Astrocyte (in vitro differentiated cells and primary cell): Measurements from ENCODE around the gene TCP11. TPM values are rescaled to one million over a fixed set of nuclear protein-coding genes. Genes with fewer than 3 reads are reported as not detected.

Experiments
- DNase-seq: peaks from one replicate; pipeline ENCODE4 v3.0.0-alpha.2; 2010; ENCODE audit warnings: low read depth
- FAIRE-seq: peaks from 2 replicates; lab custom pipeline; 2011; peaks lifted over from hg19 to GRCh38; lab: Jason Lieb, UNC
- H2AFZ ChIP-seq: 2 replicates; pipeline ENCODE4 v1.6.0; 2012; ENCODE audit warnings: low read depth, low read length, inconsistent platforms
- H3K27ac ChIP-seq: 2 replicates; pipeline ENCODE4 v1.5.1; 2011; ENCODE audit warnings: low read depth, low read length, inconsistent platforms
- H3K27me3 ChIP-seq: 2 replicates; pipeline ENCODE4 v1.6.0; 2011; ENCODE audit warnings: low read length, inconsistent platforms; ENCODE audit not compliant: insufficient read depth
- H3K36me3 ChIP-seq: 2 replicates; pipeline ENCODE4 v1.5.1; 2011; ENCODE audit warnings: low read length, inconsistent platforms; ENCODE audit not compliant: insufficient read depth
- H3K4me1 ChIP-seq: 2 replicates; pipeline ENCODE4 v1.5.1; 2011; ENCODE audit warnings: low read length, inconsistent platforms; ENCODE audit not compliant: insufficient read depth
- H3K4me2 ChIP-seq: 2 replicates; pipeline ENCODE4 v1.6.0; 2012; ENCODE audit warnings: low read length, inconsistent platforms
- H3K4me3 ChIP-seq: 2 replicates; pipeline ENCODE4 v1.5.1; 2011; ENCODE audit warnings: low read depth, mild to moderate bottlenecking, low read length, inconsistent platforms; ENCODE audit not compliant: insufficient read depth
- H3K79me2 ChIP-seq: 2 replicates; pipeline ENCODE4 v1.6.0; 2012; ENCODE audit warnings: mild to moderate bottlenecking, low read length, inconsistent platforms; ENCODE audit not compliant: insufficient read depth
- H3K9ac ChIP-seq: 2 replicates; pipeline ENCODE4 v1.6.0; 2012; ENCODE audit warnings: mild to moderate bottlenecking, low read length, inconsistent platforms
- H3K9me3 ChIP-seq: 2 replicates; pipeline ENCODE4 v1.5.1; 2012; ENCODE audit warnings: low read depth, mild to moderate bottlenecking, low read length, inconsistent platforms; ENCODE audit not compliant: insufficient read depth
- H4K20me1 ChIP-seq: 2 replicates; pipeline ENCODE4 v1.6.0; 2012; ENCODE audit warnings: low read length, inconsistent platforms; ENCODE audit not compliant: insufficient read depth
- H3K27ac Mint-ChIP-seq: one replicate; pipeline ENCODE4 v1.8.0; 2021; ENCODE audit warnings: mild to moderate bottlenecking, mixed read lengths; ENCODE audit not compliant: unreplicated experiment
- H3K27me3 Mint-ChIP-seq: one replicate; pipeline ENCODE4 v1.8.0; 2021; ENCODE audit warnings: low read depth, mixed read lengths; ENCODE audit not compliant: unreplicated experiment
- H3K36me3 Mint-ChIP-seq: one replicate; pipeline ENCODE4 v1.8.0; 2021; ENCODE audit warnings: low read depth, mixed read lengths; ENCODE audit not compliant: unreplicated experiment
- H3K4me1 Mint-ChIP-seq: one replicate; pipeline ENCODE4 v1.8.0; 2021; ENCODE audit warnings: low read depth, mixed read lengths; ENCODE audit not compliant: unreplicated experiment
- H3K4me3 Mint-ChIP-seq: one replicate; pipeline ENCODE4 v1.8.0; 2021; ENCODE audit warnings: mild to moderate bottlenecking, moderate library complexity, mixed read lengths; ENCODE audit not compliant: unreplicated experiment
- H3K9me3 Mint-ChIP-seq: one replicate; pipeline ENCODE4 v1.8.0; 2021; ENCODE audit warnings: mild to moderate bottlenecking, mixed read lengths; ENCODE audit not compliant: unreplicated experiment
- EZH2 ChIP-seq: IDR thresholded peaks from 2 replicates; pipeline ENCODE4 v1.6.1; 2012; ENCODE audit warnings: mild to moderate bottlenecking, low read length, inconsistent platforms; ENCODE audit not compliant: insufficient read depth
- total RNA-seq: library from RNA; stranded (reverse); gene quantifications from 2 replicates; pipeline ENCODE4 v1.2.1, GENCODE V29; 2021
- TF ChIP-seq, protein P1 (sequence below): IDR thresholded peaks from 2 replicates; pipeline ENCODE4 v1.5.1; 2011; ENCODE audit warnings: low read depth, mild to moderate bottlenecking, inconsistent platforms, low read length, moderate library complexity; ENCODE audit not compliant: insufficient read depth

TCP11 gene
- total RNA-seq, 1 donor from 2014 or later = not detected

DNA sequence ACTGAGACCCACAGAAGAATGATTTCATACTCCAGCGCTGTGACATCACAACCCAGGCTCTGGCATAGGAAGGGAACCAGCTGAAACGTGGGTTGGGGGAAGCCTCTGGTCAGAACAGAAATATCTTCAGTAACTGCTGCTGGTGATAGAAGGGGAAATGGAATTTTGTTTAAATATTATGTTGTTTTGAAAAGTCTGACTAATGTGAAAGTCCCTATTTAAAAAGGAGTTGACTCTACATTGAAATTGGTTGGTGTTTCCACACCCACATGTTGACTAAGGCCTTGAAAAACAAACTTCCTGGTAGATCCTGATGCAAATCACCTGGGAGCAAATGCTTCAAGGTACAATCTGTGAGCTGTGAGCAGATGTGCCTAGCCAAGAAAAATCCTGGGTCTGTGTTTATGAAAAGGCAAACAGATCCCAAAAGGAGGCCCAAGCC, 24.5 kb upstream of the TCP11 start:
- H3K27ac ChIP-seq = no peak overlapping the region
- H3K4me1 ChIP-seq = peaks cover 11% of the 10 kb centered on the region
- Mint-ChIP-seq H3K4me1 (peaks cover 2% of the 10 kb centered on the region), H3K27me3 (peaks cover 24% of the 10 kb centered on the region), H3K9me3 (no peaks in the 10 kb centered on the region), H3K36me3 (peaks cover 2% of the 10 kb centered on the region), H3K27ac (no peak overlapping the region), H3K4me3 (no peak overlapping the region)
- no peaks in the 10 kb centered on the region for H3K36me3 ChIP-seq
- H3K9me3 ChIP-seq = no peaks in the 10 kb centered on the region
- no peak overlapping the region for H3K4me2 ChIP-seq
- H3K4me3 ChIP-seq = no peak overlapping the region
- H2AFZ ChIP-seq = no peak overlapping the region
- no peak for FAIRE-seq
- H3K27me3 ChIP-seq = no peaks in the 10 kb centered on the region
- no peaks in the 10 kb centered on the region for H4K20me1 ChIP-seq
- no peaks in the 10 kb centered on the region for H3K79me2 ChIP-seq
- TF ChIP-seq, protein P1, sequence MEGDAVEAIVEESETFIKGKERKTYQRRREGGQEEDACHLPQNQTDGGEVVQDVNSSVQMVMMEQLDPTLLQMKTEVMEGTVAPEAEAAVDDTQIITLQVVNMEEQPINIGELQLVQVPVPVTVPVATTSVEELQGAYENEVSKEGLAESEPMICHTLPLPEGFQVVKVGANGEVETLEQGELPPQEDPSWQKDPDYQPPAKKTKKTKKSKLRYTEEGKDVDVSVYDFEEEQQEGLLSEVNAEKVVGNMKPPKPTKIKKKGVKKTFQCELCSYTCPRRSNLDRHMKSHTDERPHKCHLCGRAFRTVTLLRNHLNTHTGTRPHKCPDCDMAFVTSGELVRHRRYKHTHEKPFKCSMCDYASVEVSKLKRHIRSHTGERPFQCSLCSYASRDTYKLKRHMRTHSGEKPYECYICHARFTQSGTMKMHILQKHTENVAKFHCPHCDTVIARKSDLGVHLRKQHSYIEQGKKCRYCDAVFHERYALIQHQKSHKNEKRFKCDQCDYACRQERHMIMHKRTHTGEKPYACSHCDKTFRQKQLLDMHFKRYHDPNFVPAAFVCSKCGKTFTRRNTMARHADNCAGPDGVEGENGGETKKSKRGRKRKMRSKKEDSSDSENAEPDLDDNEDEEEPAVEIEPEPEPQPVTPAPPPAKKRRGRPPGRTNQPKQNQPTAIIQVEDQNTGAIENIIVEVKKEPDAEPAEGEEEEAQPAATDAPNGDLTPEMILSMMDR = no peak
- no peak for TF ChIP-seq EZH2
- DNase-seq = no peak
- H3K9ac ChIP-seq = no peak overlapping the region

DNA sequence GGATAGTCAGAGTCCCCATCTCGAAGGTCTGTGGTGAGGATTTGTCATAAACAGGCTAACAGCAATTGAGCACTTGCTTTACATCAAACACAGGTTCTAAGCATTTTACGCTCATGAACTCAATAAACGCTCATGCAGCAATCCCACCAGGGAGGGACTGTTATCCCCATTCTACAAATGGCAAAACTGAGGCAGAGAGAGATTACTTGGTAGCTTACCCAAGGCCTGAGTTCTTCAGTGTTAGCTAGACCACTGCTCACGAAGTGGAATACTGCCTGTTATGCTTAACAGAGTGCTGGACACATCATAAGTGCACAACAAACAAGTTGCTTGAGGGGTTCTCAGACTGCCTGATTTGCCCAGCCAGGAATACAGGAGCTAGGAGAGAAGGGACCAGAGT, 23.7 kb upstream of the TCP11 start:
- no peak overlapping the region for H3K27ac Mint-ChIP-seq
- H3K27me3 Mint-ChIP-seq = peaks cover 24% of the 10 kb centered on the region
- no peak for FAIRE-seq
- H3K4me3 ChIP-seq = no peak overlapping the region
- no peaks in the 10 kb centered on the region for H3K27me3 ChIP-seq
- H3K36me3 Mint-ChIP-seq = peaks cover 2% of the 10 kb centered on the region
- peaks cover 3% of the 10 kb centered on the region for H3K4me1 ChIP-seq
- H3K27ac ChIP-seq = no peak overlapping the region
- H3K79me2 ChIP-seq = no peaks in the 10 kb centered on the region
- no peaks in the 10 kb centered on the region for H4K20me1 ChIP-seq
- H2AFZ ChIP-seq = no peak overlapping the region
- no peaks in the 10 kb centered on the region for H3K36me3 ChIP-seq
- no peak for TF ChIP-seq EZH2
- TF ChIP-seq, protein P1 = no peak
- H3K4me1 Mint-ChIP-seq = peaks cover 2% of the 10 kb centered on the region
- no peaks in the 10 kb centered on the region for H3K9me3 Mint-ChIP-seq
- no peak for DNase-seq
- H3K4me3 Mint-ChIP-seq = no peak overlapping the region
- no peaks in the 10 kb centered on the region for H3K9me3 ChIP-seq
- H3K4me2 ChIP-seq = no peak overlapping the region
- no peak overlapping the region for H3K9ac ChIP-seq

DNA sequence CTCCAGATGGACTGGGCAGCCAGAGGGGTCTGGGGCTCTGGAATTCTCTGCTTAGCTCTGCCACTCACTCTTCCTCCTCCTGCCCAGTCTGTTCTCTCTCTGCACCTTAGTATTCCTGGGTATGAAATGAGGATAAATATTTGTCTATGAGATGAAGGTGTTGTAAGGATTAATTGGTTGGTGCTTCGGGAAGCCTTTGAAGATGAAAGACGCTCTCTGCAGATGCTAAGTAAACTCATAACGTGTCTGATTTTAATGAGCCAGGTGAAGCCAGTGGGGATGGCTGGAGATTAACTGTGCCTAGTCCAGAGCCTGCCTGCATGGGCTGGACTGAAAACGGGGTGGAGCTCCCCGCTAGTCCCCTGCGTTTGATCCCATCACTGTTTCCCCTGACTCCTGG, 23.1 kb upstream of the TCP11 start:
- TF ChIP-seq EZH2 = no peak
- TF ChIP-seq, protein P1 = no peak
- H2AFZ ChIP-seq = no peak overlapping the region
- no peak overlapping the region for H3K4me2 ChIP-seq
- H4K20me1 ChIP-seq = no peaks in the 10 kb centered on the region
- Mint-ChIP-seq H3K36me3 (peaks cover 2% of the 10 kb centered on the region), H3K4me3 (no peak overlapping the region), H3K4me1 (peaks cover 2% of the 10 kb centered on the region), H3K9me3 (no peaks in the 10 kb centered on the region), H3K27ac (no peak overlapping the region), H3K27me3 (peaks cover 24% of the 10 kb centered on the region)
- no peak for FAIRE-seq
- no peaks in the 10 kb centered on the region for H3K27me3 ChIP-seq
- no peak for DNase-seq
- H3K4me1 ChIP-seq = no peaks in the 10 kb centered on the region
- no peak overlapping the region for H3K4me3 ChIP-seq
- H3K79me2 ChIP-seq = no peaks in the 10 kb centered on the region
- no peaks in the 10 kb centered on the region for H3K9me3 ChIP-seq
- H3K9ac ChIP-seq = no peak overlapping the region
- H3K36me3 ChIP-seq = no peaks in the 10 kb centered on the region
- no peak overlapping the region for H3K27ac ChIP-seq
